ENCODE measurements around the gene BACE2.
A peak's percentile ranks its signal among the peaks of the same experiment; 100 is the strongest.

BACE2 gene

DNA sequence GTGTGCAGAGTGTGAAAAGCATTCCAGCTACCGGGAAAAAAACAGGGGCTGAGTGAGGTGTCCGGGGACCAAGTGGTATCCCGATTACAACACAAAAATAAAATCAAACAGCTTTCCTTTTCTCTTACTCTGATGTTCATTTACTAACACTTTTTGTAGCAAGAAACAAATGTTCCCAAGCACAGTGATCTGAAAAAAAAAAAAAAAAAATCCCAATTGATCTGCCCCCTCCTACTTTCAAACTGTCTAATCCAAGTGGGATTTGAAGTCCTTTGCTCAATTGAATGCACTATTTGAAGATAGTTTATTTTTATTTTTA is 1.3 kb downstream of the BACE2 start:
- DNase-seq (ENCODE audit: extremely low read depth, low read depth): no peak
- TF ChIP-seq, protein P1, sequence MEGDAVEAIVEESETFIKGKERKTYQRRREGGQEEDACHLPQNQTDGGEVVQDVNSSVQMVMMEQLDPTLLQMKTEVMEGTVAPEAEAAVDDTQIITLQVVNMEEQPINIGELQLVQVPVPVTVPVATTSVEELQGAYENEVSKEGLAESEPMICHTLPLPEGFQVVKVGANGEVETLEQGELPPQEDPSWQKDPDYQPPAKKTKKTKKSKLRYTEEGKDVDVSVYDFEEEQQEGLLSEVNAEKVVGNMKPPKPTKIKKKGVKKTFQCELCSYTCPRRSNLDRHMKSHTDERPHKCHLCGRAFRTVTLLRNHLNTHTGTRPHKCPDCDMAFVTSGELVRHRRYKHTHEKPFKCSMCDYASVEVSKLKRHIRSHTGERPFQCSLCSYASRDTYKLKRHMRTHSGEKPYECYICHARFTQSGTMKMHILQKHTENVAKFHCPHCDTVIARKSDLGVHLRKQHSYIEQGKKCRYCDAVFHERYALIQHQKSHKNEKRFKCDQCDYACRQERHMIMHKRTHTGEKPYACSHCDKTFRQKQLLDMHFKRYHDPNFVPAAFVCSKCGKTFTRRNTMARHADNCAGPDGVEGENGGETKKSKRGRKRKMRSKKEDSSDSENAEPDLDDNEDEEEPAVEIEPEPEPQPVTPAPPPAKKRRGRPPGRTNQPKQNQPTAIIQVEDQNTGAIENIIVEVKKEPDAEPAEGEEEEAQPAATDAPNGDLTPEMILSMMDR (IDR thresholded peaks at IDR 0.05; ENCODE audit: low read depth, low read length): no peak

DNA sequence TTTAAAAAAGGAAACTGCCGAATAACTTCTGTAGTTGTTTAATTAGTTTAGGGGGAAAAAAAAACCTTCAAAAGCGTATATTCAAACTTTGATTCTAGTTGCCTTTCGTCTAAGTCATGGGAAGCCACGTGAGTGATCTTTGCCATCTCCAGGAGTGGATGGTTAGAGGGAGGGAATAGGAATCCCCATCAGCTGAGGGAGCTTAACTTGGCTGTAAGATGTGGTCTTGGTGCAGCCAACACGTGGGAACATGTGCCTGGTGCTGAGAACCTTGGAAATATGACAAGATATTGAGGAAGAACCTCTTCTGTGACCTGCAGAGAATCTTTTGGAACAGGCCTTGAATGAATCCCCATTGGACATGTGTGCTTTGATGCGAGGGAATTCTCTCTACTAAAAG is 1.7 kb downstream of the BACE2 start:
- TF ChIP-seq, protein P1 (IDR thresholded peaks at IDR 0.05; ENCODE audit: low read depth, low read length): no peak
- DNase-seq (ENCODE audit: extremely low read depth, low read depth): no peak

DNA sequence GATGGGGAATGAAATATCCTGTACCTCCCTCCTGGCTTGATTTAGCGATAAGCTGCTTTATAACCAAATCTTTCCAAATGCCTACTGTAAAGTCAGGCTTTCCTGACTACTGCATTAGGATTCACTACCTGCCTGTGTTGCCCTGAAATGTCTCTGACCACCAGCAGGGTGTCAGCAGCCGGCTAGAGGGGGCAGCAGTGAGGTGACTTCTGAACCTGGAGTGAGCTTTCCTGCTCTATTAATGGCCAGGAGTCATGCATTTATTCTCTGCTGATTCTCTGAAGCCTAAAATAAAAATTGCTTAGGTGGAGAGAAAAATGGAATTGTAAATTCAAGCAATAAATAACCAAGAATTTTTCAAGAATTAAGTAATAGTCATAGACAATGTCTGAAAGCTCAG is 2.5 kb downstream of the BACE2 start:
- TF ChIP-seq, protein P1 (IDR thresholded peaks at IDR 0.05; ENCODE audit: low read depth, low read length): peak; percentile 46

DNA sequence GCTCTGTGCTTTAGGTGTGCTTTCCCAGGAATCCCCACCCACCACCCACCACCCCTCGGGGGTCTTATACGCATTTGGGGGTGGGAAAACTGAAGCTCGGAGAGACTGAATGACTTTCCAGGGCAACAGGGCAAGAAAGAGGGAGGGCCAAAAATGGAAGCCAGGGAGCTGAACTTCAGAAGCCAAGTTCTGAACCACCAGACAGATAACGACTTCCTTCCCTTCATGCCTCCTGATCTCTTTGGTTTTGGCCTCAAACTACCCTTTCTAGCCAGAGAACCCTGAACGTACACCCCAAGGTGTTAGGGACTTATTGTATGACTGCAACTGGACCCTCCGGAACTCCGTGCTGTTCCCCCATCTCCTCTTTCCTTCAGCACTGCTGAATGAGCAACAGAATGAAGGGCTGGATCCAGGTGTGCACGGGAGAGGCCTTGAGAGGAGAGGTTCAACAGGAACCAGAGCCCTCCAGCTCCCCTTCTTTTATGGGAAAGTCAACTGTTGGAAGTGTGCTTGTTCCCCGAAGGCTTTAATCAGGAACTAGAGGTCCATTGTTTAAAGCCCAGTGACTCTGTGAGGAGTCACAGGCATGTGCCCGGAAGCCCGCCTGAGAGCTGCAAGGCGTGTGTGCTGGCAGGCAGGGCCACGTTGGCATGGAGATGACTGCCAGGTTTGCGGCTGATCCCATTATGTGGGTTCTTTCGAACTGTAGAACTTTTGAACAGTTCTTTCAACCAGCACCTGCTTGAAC is 3.1 kb downstream of the BACE2 start:
- TF ChIP-seq, protein P1 (IDR thresholded peaks at IDR 0.05; ENCODE audit: low read depth, low read length): no peak
- DNase-seq (ENCODE audit: extremely low read depth, low read depth): no peak

More for the DNA sequence above, 2.5 kb downstream of the BACE2 start:
- no peak for DNase-seq (ENCODE audit: extremely low read depth, low read depth)

DNA sequence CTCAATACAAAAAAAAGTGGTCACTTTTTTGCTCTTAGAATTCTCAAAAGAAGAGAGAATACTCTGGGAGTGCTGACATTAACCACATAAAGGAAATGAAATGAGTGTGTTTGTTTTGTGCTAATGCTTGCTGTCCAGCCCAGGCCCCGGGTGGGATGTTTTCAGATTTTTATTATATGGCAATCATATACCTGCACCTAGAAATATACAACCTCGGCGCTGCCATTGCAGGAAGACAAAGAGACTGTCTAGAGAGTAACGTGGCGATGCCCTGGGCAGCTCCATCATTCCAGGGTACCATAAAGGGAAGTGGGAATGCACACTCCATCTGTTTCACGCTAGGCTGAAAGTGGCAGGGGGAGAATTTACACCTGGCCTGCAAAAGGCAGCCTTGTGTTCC is 7.1 kb downstream of the BACE2 start:
- DNase-seq (ENCODE audit: extremely low read depth, low read depth): no peak
- TF ChIP-seq, protein P1 (IDR thresholded peaks at IDR 0.05; ENCODE audit: low read depth, low read length): no peak

DNA sequence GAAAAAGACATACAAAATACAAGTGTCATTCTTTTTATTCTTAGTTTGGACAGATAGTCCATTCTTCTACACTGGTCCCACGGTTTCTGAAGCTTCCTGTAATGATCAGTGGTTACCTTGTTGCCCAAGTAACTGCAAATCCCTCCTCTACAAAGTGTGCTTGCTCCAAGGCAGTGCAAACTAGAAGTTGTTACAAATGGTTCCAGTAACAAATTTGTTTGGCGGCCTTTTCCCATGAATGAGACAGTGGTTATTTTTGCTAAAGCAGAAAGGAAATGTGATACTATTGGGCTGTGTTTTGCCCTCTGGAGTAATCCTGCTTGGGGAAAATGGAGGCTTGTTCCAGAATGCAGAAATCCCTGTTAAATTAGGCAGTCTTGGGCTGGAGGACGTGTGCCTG is 8.9 kb downstream of the BACE2 start:
- TF ChIP-seq, protein P1 (IDR thresholded peaks at IDR 0.05; ENCODE audit: low read depth, low read length): no peak
- no peak for DNase-seq (ENCODE audit: extremely low read depth, low read depth)

DNA sequence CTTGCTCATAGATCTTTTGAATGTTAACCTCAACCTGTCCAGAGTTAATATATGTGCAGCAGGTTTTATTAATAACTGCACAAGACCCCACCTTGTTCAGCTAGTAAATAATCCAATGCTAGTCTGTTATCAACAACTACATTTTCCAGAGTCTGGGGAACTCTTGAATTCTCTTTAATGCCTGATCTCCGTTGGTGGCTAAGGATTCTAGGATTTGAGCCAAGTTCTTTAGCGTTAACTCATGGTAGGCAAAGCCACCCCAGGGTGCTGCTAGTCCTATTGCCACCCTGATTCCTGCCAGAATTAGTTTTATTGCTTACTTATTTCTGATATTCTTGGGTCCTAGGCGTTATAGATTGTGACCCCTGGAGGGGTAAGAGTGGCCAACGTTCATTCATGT is 12.8 kb downstream of the BACE2 start:
- no peak for DNase-seq (ENCODE audit: extremely low read depth, low read depth)
- TF ChIP-seq, protein P1 (IDR thresholded peaks at IDR 0.05; ENCODE audit: low read depth, low read length): no peak

All from AG09319 (cell line).